ES-I3 (cell line): Measurements from ENCODE around the gene ANTXR1.

Experiments
- H3K36me3 ChIP-seq: 2 replicates; pipeline ENCODE4 v1.6.1; 2013; ENCODE audit warnings: mild to moderate bottlenecking, low read length, control low read depth, moderate library complexity; ENCODE audit not compliant: insufficient read depth
- H3K4me1 ChIP-seq: 2 replicates; pipeline ENCODE4 v1.6.1; 2013; ENCODE audit warnings: mild to moderate bottlenecking, control low read depth, low read length; ENCODE audit not compliant: insufficient read depth
- H3K9ac ChIP-seq: 2 replicates; pipeline ENCODE4 v1.6.1; 2013; ENCODE audit warnings: low read depth, mild to moderate bottlenecking, low read length, moderate library complexity
- H3K9me3 ChIP-seq: 2 replicates; pipeline ENCODE4 v1.6.1; 2013; ENCODE audit warnings: mild to moderate bottlenecking, low read length, moderate library complexity; ENCODE audit not compliant: control insufficient read depth, insufficient read depth

Gene ANTXR1

DNA sequence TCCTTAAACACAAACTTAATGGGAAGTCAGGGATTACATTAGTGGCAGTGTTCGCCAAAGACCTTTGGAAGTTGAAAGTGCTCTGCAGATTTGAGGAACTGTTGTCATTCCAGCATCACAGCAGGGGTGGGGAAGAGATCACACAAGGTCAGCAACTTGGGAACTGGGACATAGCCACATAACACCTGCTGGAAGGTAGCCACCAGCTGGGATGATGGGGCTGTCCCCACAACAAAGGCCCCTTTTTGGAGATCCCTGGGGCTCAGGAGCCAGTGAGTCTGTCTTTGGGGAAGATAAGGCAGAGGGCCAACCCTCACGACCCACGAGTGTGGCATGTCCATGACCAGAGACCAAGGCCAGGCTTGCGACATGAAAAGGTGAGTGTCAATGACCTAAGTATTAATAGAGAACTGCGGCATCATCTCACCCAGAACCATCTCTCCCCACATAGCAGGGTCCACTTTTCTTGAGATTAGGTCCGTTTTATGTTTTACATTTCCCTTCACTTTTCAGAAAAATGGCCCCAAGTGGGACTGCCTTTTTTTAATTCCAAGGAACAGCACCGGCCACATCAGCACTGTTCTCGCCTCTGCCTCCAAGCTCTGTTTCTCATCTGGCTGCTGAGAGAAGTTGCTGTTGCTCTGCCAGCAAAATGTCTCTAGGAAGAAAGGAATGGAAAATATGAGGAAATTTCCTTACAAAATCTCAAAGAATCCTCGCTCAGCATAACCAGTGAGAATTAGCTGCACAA lies 267.1 kb downstream of the ANTXR1 start:
- Histone ChIP-seq H3K4me1 (no peaks in the 10 kb centered on the region), H3K36me3 (no peaks in the 10 kb centered on the region), H3K9ac (no peak overlapping the region), H3K9me3 (no peaks in the 10 kb centered on the region)

DNA sequence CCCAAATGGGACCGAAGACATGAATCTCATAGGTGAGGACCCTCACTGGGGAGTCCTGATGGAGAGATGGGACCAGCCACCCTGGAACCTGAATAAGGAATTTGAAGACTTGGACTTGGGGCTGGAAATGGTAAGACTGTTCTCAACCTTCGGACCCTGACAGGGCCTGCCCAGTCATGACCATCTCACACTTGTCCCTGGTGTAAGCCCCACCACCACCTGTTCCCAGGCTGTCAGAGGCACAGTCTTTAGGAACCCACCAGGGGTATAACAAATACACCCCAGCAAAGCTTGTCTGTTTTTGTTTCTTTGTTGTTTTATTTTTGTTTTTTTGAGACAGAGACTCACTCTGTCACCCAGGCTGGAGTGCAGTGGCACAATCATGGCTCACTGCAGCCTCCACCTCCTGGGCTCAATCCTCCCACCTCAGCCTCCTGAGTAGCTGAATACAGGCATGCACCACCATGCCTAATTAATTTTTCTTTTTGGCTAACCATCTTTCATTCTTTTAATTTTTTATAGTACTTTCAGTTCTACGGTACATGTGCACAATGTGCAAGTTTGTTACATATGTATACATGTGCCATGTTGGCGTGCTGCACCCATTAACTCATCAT lies 267.9 kb downstream of the ANTXR1 start:
- no peaks in the 10 kb centered on the region for H3K4me1 ChIP-seq
- no peaks in the 10 kb centered on the region for H3K9me3 ChIP-seq
- H3K9ac ChIP-seq: no peak overlapping the region
- no peaks in the 10 kb centered on the region for H3K36me3 ChIP-seq

DNA sequence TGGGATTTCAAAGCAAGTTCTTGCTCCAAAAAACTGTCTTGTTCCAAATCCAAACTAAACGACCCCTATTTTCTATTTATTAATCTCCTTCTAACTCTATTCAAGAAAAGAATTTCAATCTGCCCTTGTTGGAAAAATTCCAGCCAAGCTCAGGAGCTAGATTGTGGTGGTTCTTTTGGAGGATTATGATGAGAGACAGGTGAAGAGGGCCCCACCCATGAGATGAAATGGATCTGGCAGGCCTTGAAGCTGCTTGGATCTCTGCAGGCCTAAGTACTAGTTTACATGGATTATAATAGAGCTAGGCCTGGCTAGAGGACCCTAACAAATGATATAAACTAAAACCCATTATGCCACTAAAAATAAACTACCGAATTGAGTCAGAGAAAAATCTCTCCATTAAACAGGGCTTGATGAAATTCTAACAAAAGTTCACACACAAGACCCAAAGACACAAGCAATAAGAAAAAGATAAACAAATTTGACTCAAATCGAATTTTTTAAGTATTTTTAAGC lies 272.5 kb downstream of the ANTXR1 start:
- no peaks in the 10 kb centered on the region for H3K36me3 ChIP-seq
- H3K9me3 ChIP-seq: no peaks in the 10 kb centered on the region; the same call in 1 of the 2 replicates
- no peak overlapping the region for H3K9ac ChIP-seq
- H3K4me1 ChIP-seq: no peaks in the 10 kb centered on the region

DNA sequence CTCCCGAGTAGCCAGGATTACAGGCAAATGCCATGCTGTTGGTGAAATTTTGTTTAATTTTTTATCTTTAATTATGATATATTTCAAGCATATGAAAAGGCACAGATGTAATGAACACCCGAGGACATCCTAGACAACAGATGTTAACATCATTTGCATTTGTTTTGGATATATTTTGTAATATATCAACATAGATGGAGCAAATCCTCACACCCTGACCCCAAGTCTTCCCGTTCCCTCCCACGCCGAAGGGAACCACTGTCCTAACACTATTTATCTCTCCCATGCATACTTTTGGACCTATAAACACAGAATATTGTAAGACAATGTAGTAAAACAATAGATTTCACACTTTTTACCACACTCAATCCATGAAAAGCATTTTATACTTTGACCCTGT lies 274.6 kb downstream of the ANTXR1 start:
- H3K4me1 ChIP-seq: no peaks in the 10 kb centered on the region
- no peaks in the 10 kb centered on the region for H3K36me3 ChIP-seq

DNA sequence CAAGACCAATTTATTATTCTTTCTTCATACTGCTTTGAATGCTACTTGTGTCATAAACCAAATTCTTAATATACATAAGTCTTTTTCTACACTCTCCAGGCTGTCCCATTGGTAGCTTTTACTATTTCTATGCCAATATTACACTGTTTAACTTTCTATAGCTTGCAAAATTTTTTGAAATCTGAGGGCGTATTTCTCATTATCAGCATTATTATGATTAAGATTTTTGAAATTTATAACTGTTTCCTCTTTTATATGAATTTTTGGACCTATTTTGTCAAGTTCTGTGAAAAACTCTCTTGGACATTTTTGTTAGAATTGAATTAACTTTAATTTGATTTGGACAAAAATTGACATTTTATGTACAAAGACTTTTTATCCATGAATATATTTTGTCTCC lies 275.4 kb downstream of the ANTXR1 start:
- H3K9ac ChIP-seq: no peak overlapping the region
- no peaks in the 10 kb centered on the region for H3K36me3 ChIP-seq
- no peaks in the 10 kb centered on the region; the same call in 1 of the 2 replicates for H3K9me3 ChIP-seq
- no peaks in the 10 kb centered on the region for H3K4me1 ChIP-seq

More for the DNA sequence above, 274.6 kb downstream of the ANTXR1 start:
- Histone ChIP-seq H3K9me3 (no peaks in the 10 kb centered on the region; the same call in 1 of the 2 replicates), H3K9ac (no peak overlapping the region)

DNA sequence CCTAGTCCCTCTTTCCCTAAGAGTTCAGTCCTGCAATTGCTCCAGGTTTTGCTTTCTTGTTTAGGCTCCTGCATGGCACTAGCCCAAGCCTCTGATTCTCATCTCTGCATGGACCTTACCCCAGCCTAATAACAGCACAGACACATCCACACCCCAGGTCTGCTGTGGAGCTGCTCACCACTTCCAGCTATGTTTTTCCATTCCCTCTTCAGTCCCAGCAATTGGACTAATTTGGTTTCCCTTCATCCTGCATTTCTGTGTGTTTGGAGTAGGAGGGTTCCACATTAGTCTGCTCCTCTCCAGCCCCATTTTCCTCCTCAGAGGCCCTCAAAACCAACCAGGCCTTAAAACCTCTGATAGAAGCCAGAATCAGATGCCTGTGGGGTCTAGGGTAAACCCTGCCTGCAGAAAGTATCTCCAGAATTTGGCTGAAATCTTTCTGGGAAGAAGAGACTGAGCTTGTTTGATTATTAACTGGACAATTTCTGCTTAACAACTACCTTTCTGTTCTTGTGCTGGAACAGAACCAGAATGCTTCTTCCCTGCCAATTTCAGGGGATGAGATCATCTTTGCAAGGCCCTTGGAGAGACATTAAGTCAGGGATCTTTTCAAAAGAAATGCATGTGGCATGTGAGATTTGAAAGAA lies 278.1 kb downstream of the ANTXR1 start:
- H3K9ac ChIP-seq: no peak overlapping the region
- no peaks in the 10 kb centered on the region; the same call in 1 of the 2 replicates for H3K9me3 ChIP-seq
- no peaks in the 10 kb centered on the region for H3K36me3 ChIP-seq
- no peaks in the 10 kb centered on the region for H3K4me1 ChIP-seq

DNA sequence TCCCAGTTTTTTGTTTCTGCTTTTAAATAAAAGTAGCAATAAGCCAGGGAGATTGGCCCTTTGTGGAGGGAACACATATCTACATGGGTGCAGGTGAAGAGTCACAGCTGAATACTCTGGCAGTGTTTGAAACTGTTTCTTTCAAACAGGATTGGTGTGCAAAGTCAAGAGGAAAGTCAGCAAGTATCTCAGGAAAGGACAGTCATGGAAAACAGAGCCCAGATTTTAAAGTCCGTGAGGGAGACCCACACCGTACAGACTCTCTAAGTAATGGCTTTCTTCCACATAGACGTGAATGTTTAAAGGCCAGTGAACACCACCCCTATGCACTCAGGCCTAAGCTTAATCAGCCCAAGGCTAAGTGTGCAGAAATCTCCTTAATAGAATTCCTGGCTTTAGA lies 278.7 kb downstream of the ANTXR1 start:
- no peaks in the 10 kb centered on the region; the same call in 1 of the 2 replicates for H3K9me3 ChIP-seq
- no peaks in the 10 kb centered on the region for H3K4me1 ChIP-seq
- no peak overlapping the region for H3K9ac ChIP-seq
- H3K36me3 ChIP-seq: no peaks in the 10 kb centered on the region

DNA sequence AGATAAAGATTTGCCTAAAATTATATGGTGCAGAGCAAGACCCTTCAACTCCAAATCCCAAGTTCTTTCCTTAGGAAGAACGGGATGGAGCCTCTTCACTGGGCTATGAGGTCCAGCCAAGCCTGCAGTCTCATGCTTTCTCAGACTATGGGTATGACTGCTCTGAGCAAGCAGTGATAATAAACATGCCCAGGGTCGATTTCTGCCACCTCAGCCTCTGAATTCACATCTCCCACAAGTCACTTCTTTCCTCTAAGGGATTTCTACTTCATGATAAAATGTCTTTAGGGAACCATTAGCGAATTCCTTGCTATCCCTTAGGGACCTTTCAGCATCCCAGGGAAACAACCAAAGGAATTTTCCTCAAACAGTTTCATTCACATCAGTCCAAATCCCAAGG lies 279.3 kb downstream of the ANTXR1 start:
- Histone ChIP-seq H3K36me3 (no peaks in the 10 kb centered on the region), H3K4me1 (no peaks in the 10 kb centered on the region), H3K9me3 (no peaks in the 10 kb centered on the region; the same call in 1 of the 2 replicates), H3K9ac (no peak overlapping the region)

DNA sequence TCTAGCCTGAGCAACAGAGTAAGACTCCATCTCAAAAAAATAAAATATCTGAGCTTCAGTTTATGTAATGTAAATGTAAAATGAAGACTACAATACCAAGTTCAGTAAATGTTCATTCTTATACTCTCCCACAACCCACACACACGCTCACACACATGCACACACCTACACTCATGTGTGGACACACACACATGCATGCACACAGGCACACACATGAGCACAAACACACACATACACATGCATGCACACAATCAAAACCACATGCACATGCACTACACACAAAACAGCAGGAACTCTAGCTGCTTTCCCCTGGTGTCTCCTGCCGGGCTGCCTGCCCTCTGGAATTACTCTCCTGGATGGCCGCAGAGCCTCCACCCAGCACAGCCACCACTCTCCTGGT lies 283.4 kb downstream of the ANTXR1 start:
- no peaks in the 10 kb centered on the region for H3K36me3 ChIP-seq
- no peaks in the 10 kb centered on the region for H3K9me3 ChIP-seq
- H3K4me1 ChIP-seq: no peaks in the 10 kb centered on the region
- H3K9ac ChIP-seq: no peak overlapping the region

DNA sequence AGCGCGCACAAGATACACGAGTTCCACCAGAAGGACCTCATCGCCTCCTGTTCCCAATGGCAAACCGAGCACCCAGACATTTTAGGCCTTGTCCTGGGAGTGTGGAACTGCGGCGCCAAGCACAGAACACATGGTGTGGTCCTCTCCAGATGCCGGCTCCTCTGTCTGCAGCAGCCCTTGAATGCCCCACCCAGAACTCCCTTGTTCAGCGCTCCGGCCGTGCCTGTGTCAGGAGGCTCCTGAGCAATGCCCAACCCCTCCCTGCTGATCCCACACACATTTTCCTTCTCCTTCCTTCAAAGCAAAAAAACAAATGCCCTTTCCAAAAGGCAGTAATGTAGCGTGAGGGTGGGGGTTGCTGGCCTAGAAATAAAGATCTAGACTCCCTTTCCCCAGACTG lies 284.2 kb downstream of the ANTXR1 start:
- H3K36me3 ChIP-seq: no peaks in the 10 kb centered on the region
- H3K9me3 ChIP-seq: no peaks in the 10 kb centered on the region
- no peak overlapping the region for H3K9ac ChIP-seq
- H3K4me1 ChIP-seq: no peaks in the 10 kb centered on the region

DNA sequence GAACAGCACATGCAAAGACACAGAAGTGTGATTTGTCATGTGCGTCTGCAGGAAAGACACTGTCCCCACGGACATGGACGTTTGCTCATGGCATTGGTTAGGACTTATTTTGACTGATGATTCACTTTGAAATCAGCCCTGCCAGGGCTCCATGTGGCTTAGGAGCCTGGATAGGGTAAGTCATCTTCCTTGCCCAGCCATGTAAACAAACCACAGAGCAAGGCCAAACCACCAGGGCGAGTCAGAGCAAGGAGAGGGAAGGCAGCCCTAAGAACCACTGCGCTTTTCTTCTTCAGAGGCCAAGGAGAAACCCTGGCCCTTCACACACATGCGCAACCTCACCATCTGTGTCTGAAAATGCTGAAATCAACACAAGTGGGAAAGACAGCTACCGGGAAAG lies 285.3 kb downstream of the ANTXR1 start:
- H3K9me3 ChIP-seq: no peaks in the 10 kb centered on the region
- no peaks in the 10 kb centered on the region for H3K36me3 ChIP-seq
- H3K9ac ChIP-seq: no peak overlapping the region
- no peaks in the 10 kb centered on the region for H3K4me1 ChIP-seq

DNA sequence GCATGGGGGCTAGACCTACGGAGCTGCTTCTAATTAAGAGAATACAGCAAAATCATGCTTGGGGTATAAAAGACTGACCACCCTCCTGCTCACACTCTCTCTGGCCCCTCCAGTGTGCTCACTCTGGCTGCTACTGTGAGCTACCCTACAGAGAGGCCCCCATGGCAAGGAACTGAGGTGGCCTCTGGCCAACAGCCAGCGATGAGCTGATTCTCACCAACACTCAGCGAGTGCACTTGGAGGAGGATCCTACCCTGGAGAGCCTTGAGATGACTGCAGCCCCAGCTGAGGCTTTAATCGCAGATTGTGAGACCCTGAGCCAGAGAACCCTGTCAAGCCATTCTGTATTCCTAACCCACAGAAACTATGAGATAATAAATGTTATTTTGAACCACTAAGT lies 285.9 kb downstream of the ANTXR1 start:
- Histone ChIP-seq H3K36me3 (no peaks in the 10 kb centered on the region), H3K9me3 (no peaks in the 10 kb centered on the region), H3K4me1 (no peaks in the 10 kb centered on the region), H3K9ac (no peak overlapping the region)
